22Rv1 (cell line): Measurements from ENCODE around the gene CNTNAP4.

Experiments used
- H3K27ac ChIP-seq: fragments of 450-650 bp; 2 replicates; pipeline ENCODE4 v1.5.1; 2017
- CTCF ChIP-seq: fragments of 450-650 bp; IDR thresholded peaks from 2 replicates; pipeline ENCODE4 v1.5.1; 2017; ENCODE audit warnings: mild to moderate bottlenecking
- ZFX ChIP-seq: fragments of 450-650 bp; IDR thresholded peaks from 2 replicates; pipeline ENCODE4 v1.6.1; 2017; ENCODE audit warnings: antibody characterized with exemption, borderline replicate concordance

Gene CNTNAP4

GRCh38 chr16:76303637-76304314 lies 26.6 kb downstream of the CNTNAP4 start:
- H3K27ac ChIP-seq: no peak overlapping the region
- TF ChIP-seq ZFX (no peak), CTCF (no peak)

GRCh38 chr16:76309639-76310335 lies 32.6 kb downstream of the CNTNAP4 start:
- TF ChIP-seq CTCF (no peak), ZFX (no peak)
- H3K27ac ChIP-seq: no peak overlapping the region

GRCh38 chr16:76311260-76311659 lies 34.1 kb downstream of the CNTNAP4 start:
- no peak overlapping the region for H3K27ac ChIP-seq
- no peak for TF ChIP-seq ZFX
- no peak for TF ChIP-seq CTCF

- TF ChIP-seq CTCF (no peak), ZFX (no peak)
- no peak overlapping the region for H3K27ac ChIP-seq
Observed at GRCh38 chr16:76318565-76318964, 41.4 kb downstream of the CNTNAP4 start.

- no peak for TF ChIP-seq ZFX
- no peak for TF ChIP-seq CTCF
- peak overlapping the region; percentile 40 for H3K27ac ChIP-seq
Observed at GRCh38 chr16:76329106-76329505, 51.9 kb downstream of the CNTNAP4 start.

- TF ChIP-seq ZFX (no peak), CTCF (no peak)
- no peak overlapping the region for H3K27ac ChIP-seq
Observed at GRCh38 chr16:76335180-76335974, 58.2 kb downstream of the CNTNAP4 start.
